Keratinocyte (primary cell): ENCODE results near the gene ZNF462. TPM values are rescaled to one million over a fixed set of nuclear protein-coding genes. Genes with fewer than 3 reads are reported as not detected.

Source experiments
- DNase-seq: peaks from one replicate; pipeline ENCODE4 v3.0.0-alpha.2; 2011; ENCODE audit warnings: low read depth, missing footprints, low spot score
- FAIRE-seq: peaks from 2 replicates; lab custom pipeline; 2011; peaks lifted over from hg19 to GRCh38; lab: Jason Lieb, UNC
- H2AFZ ChIP-seq: 2 replicates; pipeline ENCODE4 v1.6.0; 2012; ENCODE audit warnings: low read length, control low read depth, inconsistent platforms; ENCODE audit not compliant: control insufficient read depth
- H3K27ac ChIP-seq: 2 replicates; pipeline ENCODE4 v1.5.1; 2011; ENCODE audit warnings: low read length; ENCODE audit not compliant: control insufficient read depth, insufficient read depth
- H3K27me3 ChIP-seq: 3 replicates; pipeline ENCODE4 v1.6.0; 2011; ENCODE audit warnings: low read length; ENCODE audit not compliant: control insufficient read depth, insufficient read depth; ENCODE audit errors: extremely low read depth
- H3K36me3 ChIP-seq, 2 experiments: 2 replicates in 1 of 2; 3 replicates in 1 of 2; pipeline ENCODE4 v1.5.1; 2011; ENCODE audit warnings: low read length in 2 of 2, mild to moderate bottlenecking in 1 of 2; ENCODE audit not compliant: control insufficient read depth in 2 of 2, insufficient read depth in 2 of 2; ENCODE audit errors: extremely low read depth in 1 of 2
- H3K4me1 ChIP-seq: 3 replicates; pipeline ENCODE4 v1.5.1; 2011; ENCODE audit warnings: low read length; ENCODE audit not compliant: control insufficient read depth, insufficient read depth; ENCODE audit errors: extremely low read depth
- H3K4me2 ChIP-seq: 3 replicates; pipeline ENCODE4 v1.6.0; 2011; ENCODE audit warnings: low read depth, low read length; ENCODE audit not compliant: control insufficient read depth, insufficient read depth; ENCODE audit errors: extremely low read depth
- H3K4me3 ChIP-seq, 3 experiments: fragments of 200-600 bp in 1 of 3; sonication (generic) in 1 of 3; 2 replicates in 2 of 3; 3 replicates in 1 of 3; pipeline ENCODE4 v1.5.1; 2011 to 2016; ENCODE audit warnings: low read length in 3 of 3, mild to moderate bottlenecking in 3 of 3, control low read depth in 2 of 3, inconsistent platforms in 1 of 3, low read depth in 1 of 3, mixed read lengths in 1 of 3, mixed run types in 1 of 3, moderate library complexity in 1 of 3; ENCODE audit not compliant: control insufficient read depth in 2 of 3, insufficient read depth in 2 of 3; ENCODE audit errors: extremely low read depth in 1 of 3
- H3K79me2 ChIP-seq: 2 replicates; pipeline ENCODE4 v1.6.0; 2012; ENCODE audit warnings: low read length; ENCODE audit not compliant: control insufficient read depth, insufficient read depth
- H3K9ac ChIP-seq: 3 replicates; pipeline ENCODE4 v1.6.0; 2011; ENCODE audit warnings: low read length; ENCODE audit not compliant: control insufficient read depth, insufficient read depth; ENCODE audit errors: extremely low read depth
- H3K9me1 ChIP-seq: 3 replicates; pipeline ENCODE4 v1.6.0; 2011; ENCODE audit warnings: low read length; ENCODE audit not compliant: control insufficient read depth, insufficient read depth; ENCODE audit errors: extremely low read depth
- H3K9me3 ChIP-seq: 2 replicates; pipeline ENCODE4 v1.5.1; 2012; ENCODE audit warnings: low read depth, low read length; ENCODE audit not compliant: control insufficient read depth
- H4K20me1 ChIP-seq: 3 replicates; pipeline ENCODE4 v1.6.0; 2011; ENCODE audit warnings: low read length; ENCODE audit not compliant: control insufficient read depth, insufficient read depth; ENCODE audit errors: extremely low read depth
- CTCF ChIP-seq, 3 experiments: IDR thresholded peaks in 1 of 3; conservative IDR thresholded peaks in 1 of 3; optimal IDR thresholded peaks in 1 of 3; 2 replicates in 2 of 3; 3 replicates in 1 of 3; pipeline versions ENCODE3 to v1.5.1; 2011; ENCODE audit warnings: low read length in 3 of 3, mild to moderate bottlenecking in 3 of 3, moderate library complexity in 2 of 3, control low read depth in 1 of 3, inconsistent platforms in 1 of 3; ENCODE audit not compliant: insufficient read depth in 2 of 3; ENCODE audit errors: extremely low read depth in 1 of 3
- EZH2 ChIP-seq: IDR thresholded peaks from one replicate; pipeline ENCODE4 v1.6.1; 2012; ENCODE audit warnings: inconsistent platforms, mild to moderate bottlenecking, low read length, moderate library complexity
- dilution Hi-C: fragments of 300-500 bp; cut with MboI; formaldehyde crosslinking; loops from one replicate; pipeline ENCODE4 v1.7.0; 2020; ENCODE audit warnings: low sequenced_read_pairs; ENCODE audit not compliant: extremely low pct_ligation_motif_present
- polyA plus RNA-seq, 5 experiments: library from polyadenylated mRNA; depleted of rRNA in 3 of 5; stranded (reverse) in 3 of 5; stranded (forward) in 1 of 5; unstranded in 1 of 5; fragments of >200 nt; gene quantifications; 1 replicate in 1 of 5; 2 replicates in 3 of 5; 3 replicates in 1 of 5; pipeline versions ENCODE4 v1.2.1 to v1.2.3, GENCODE V29; 2011 to 2012; ENCODE audit warnings: missing spikeins in 2 of 5, low read depth in 1 of 5, low replicate concordance in 1 of 5

The ZNF462 gene
- polyA plus RNA-seq, 1 donor (not counting 4 experiments of a cell fraction or from before 2014, with no cell fraction given): 7.8 TPM

- Histone ChIP-seq H2AFZ (no peak overlapping the region), H3K27ac (no peak overlapping the region), H3K4me2 (no peak overlapping the region), H3K27me3 (no peaks in the 10 kb centered on the region), H3K4me3 (no peak overlapping the region), H3K9me1 (peaks cover 2% of the 10 kb centered on the region), H4K20me1 (no peaks in the 10 kb centered on the region), H3K36me3 (peaks cover 49 to 55% of the 10 kb centered on the region in 2 experiments), H3K79me2 (no peaks in the 10 kb centered on the region), H3K4me1 (no peaks in the 10 kb centered on the region), H3K9me3 (no peaks in the 10 kb centered on the region), H3K9ac (no peak overlapping the region)
- FAIRE-seq (no peak), DNase-seq (no peak)
- dilution Hi-C loops: no loop called here
- TF ChIP-seq CTCF (optimal IDR thresholded peaks at IDR 0.05 in 1 of 3, IDR thresholded peaks at IDR 0.05 in 1 of 3, conservative IDR thresholded peaks at IDR 0.05 in 1 of 3; ENCODE audit: extremely low read depth in 1 of 3, insufficient read depth in 2 of 3, low read length in 3 of 3) (no peak), EZH2 (no peak)
Measured at GRCh38 chr9:106930477-106930876, 67.5 kb downstream of the ZNF462 start.

GRCh38 chr9:106931466-106931865, 68.5 kb downstream of the ZNF462 start:
- H3K9me1 ChIP-seq: peaks cover 2% of the 10 kb centered on the region
- H3K4me2 ChIP-seq: no peak overlapping the region
- no peak overlapping the region for H3K9ac ChIP-seq
- no peaks in the 10 kb centered on the region for H3K79me2 ChIP-seq
- dilution Hi-C loops: no loop called here
- H2AFZ ChIP-seq: no peak overlapping the region
- TF ChIP-seq CTCF (optimal IDR thresholded peaks at IDR 0.05 in 1 of 3, IDR thresholded peaks at IDR 0.05 in 1 of 3, conservative IDR thresholded peaks at IDR 0.05 in 1 of 3; ENCODE audit: extremely low read depth in 1 of 3, insufficient read depth in 2 of 3, low read length in 3 of 3) (no peak), EZH2 (no peak)
- no peaks in the 10 kb centered on the region for H3K9me3 ChIP-seq
- no peak for DNase-seq
- H3K27ac ChIP-seq: no peak overlapping the region
- no peaks in the 10 kb centered on the region for H3K4me1 ChIP-seq
- no peaks in the 10 kb centered on the region for H4K20me1 ChIP-seq
- H3K36me3 ChIP-seq: peaks cover 50 to 52% of the 10 kb centered on the region in 2 experiments
- no peak overlapping the region for H3K4me3 ChIP-seq
- no peak for FAIRE-seq
- no peaks in the 10 kb centered on the region for H3K27me3 ChIP-seq
